ENCODE data around the gene HEATR5A. TPM values are rescaled to one million over a fixed set of nuclear protein-coding genes. Genes with fewer than 3 reads are reported as not detected.

HEATR5A gene
- total and polyA plus RNA-seq, 4 donors = 10.9 to 54.0 (median 28.9) TPM

DNA sequence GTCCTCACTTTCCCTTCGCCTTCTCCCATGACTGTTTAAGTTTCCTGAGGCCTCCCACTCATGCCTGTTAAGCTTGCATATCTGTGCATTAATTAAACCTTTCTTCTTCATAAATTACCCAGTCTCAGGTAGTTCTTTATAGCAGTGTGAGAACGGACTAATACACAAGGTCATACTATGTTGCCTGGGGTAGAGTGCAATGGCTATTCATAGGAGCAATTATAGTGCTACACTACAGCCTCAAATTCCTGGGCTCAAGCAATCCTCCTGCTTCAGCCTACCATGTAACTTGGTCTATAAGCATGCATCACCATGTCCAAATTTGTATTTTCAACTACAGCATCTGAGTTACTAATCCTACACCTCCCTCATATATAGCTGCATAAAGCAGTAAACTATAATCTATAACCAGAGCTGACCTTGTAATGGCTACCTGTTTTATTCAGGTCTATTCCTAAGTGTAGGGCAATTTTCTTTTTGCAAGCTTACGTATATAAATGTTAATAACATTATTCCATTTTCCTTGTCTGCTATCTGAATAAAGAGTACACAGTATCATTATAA is 18.9 kb downstream of the HEATR5A start:
- H3K36me3 ChIP-seq (ENCODE audit: control insufficient read depth in 4 of 4, insufficient read depth in 4 of 4, low read length in 4 of 4) = peaks cover 0 to 12% (median 10%) of the 10 kb centered on the region in 4 donors
- no peak overlapping the region for H3K4me3 ChIP-seq
- ATAC-seq (ENCODE audit: insufficient read depth, low FRiP score) (no peak), DNase-seq (no peak)
- peaks cover 0 to 5% (median 0%) of the 10 kb centered on the region in 5 donors for H3K4me1 ChIP-seq (ENCODE audit: control insufficient read depth in 5 of 5, insufficient read depth in 5 of 5, low read length in 5 of 5)
- no peak overlapping the region for H3K9ac ChIP-seq (ENCODE audit: insufficient read depth in 1 of 2, low read length in 2 of 2)
- H3K9me3 ChIP-seq (ENCODE audit: control insufficient read depth in 4 of 4, insufficient read depth in 3 of 4, low read length in 3 of 4) = no peaks in the 10 kb centered on the region
- TF ChIP-seq, protein P1, sequence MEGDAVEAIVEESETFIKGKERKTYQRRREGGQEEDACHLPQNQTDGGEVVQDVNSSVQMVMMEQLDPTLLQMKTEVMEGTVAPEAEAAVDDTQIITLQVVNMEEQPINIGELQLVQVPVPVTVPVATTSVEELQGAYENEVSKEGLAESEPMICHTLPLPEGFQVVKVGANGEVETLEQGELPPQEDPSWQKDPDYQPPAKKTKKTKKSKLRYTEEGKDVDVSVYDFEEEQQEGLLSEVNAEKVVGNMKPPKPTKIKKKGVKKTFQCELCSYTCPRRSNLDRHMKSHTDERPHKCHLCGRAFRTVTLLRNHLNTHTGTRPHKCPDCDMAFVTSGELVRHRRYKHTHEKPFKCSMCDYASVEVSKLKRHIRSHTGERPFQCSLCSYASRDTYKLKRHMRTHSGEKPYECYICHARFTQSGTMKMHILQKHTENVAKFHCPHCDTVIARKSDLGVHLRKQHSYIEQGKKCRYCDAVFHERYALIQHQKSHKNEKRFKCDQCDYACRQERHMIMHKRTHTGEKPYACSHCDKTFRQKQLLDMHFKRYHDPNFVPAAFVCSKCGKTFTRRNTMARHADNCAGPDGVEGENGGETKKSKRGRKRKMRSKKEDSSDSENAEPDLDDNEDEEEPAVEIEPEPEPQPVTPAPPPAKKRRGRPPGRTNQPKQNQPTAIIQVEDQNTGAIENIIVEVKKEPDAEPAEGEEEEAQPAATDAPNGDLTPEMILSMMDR (IDR thresholded peaks at IDR 0.05; ENCODE audit: control extremely low read depth, extremely low read depth) = no peak
- no peaks in the 10 kb centered on the region for H3K27me3 ChIP-seq (ENCODE audit: control insufficient read depth in 3 of 3, insufficient read depth in 3 of 3, low read length in 2 of 3)
- no peak overlapping the region for H3K27ac ChIP-seq (ENCODE audit: low read depth in 1 of 2, low read length in 1 of 2)
- 97 to 98% methylated on average over 3 of the region's 3 CpGs for WGBS, 2 donors

DNA sequence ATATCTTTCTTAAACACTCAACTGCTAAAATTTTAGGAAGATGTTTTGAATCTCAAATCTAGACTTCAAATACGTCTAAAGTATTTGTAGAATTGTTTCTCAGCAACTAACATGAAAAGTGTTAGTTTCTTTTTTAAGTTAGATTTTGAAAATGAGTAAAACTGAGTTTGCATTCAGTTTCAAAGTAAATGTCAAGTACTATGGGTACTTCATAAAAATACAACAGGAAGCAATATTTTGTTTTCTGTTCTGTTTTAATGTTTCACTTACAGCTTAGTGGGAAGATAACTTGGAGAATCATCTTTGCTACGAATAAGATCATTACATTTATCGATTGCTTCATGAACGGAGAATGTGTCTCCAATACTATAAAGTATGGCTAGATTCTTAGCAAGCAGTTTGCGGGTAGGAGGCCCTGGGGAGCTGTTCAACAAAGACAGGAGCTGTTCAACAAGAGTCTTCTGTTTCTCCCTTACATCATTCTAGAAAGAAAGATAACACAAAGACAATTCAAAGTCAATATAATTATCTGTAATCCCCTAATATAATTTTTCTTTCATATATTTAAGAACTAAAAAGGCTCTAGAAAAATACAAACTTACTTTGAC is 20.2 kb downstream of the HEATR5A start:
- Histone ChIP-seq H3K4me1 (ENCODE audit: control insufficient read depth in 5 of 5, insufficient read depth in 5 of 5, low read length in 5 of 5) (peaks cover 0 to 5% (median 0%) of the 10 kb centered on the region in 5 donors), H3K9me3 (ENCODE audit: control insufficient read depth in 4 of 4, insufficient read depth in 3 of 4, low read length in 3 of 4) (no peaks in the 10 kb centered on the region), H3K36me3 (ENCODE audit: control insufficient read depth in 4 of 4, insufficient read depth in 4 of 4, low read length in 4 of 4) (peaks cover 0 to 14% (median 12%) of the 10 kb centered on the region in 4 donors), H3K27ac (ENCODE audit: low read depth in 1 of 2, low read length in 1 of 2) (no peak overlapping the region), H3K9ac (ENCODE audit: insufficient read depth in 1 of 2, low read length in 2 of 2) (no peak overlapping the region), H3K27me3 (ENCODE audit: control insufficient read depth in 3 of 3, insufficient read depth in 3 of 3, low read length in 2 of 3) (no peaks in the 10 kb centered on the region), H3K4me3 (no peak overlapping the region)
- ATAC-seq (ENCODE audit: insufficient read depth, low FRiP score) (no peak), DNase-seq (no peak)
- TF ChIP-seq, protein P1 (IDR thresholded peaks at IDR 0.05; ENCODE audit: control extremely low read depth, extremely low read depth) = no peak
- WGBS, 2 donors = 90 to 95% methylated on average over 5 of the region's 5 CpGs

DNA sequence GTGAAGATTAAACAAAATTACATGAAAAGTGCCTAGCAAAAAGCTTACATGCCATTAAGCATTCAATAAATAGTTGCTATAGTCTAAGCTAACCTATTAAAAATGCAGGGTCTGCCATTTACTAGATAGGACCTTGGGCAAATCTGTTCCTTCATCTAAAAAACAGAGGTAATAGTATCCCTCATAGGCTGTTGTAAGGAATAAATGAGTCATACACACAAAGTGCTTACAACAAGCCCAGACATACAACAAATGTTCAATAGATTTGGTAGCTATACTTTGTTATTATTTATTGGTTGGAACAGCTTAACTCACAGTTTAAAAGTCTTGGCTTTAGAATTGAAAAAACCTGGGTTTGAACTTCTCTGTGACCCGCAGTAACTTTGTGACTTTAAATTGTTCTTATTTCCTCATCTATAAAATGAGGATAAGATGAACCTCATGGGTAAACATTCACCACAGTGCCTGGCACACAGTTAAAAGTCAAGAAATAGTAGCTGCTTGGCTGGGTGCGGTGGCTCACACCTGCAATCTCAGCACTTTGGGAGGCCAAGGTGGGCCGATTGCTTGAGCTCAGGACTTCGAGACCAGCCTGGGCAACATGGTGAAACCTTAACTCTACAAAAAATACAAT is 24.7 kb downstream of the HEATR5A start:
- TF ChIP-seq, protein P1 (IDR thresholded peaks at IDR 0.05; ENCODE audit: control extremely low read depth, extremely low read depth) = no peak
- Histone ChIP-seq H3K27me3 (ENCODE audit: control insufficient read depth in 3 of 3, insufficient read depth in 3 of 3, low read length in 2 of 3) (no peaks in the 10 kb centered on the region), H3K36me3 (ENCODE audit: control insufficient read depth in 4 of 4, insufficient read depth in 4 of 4, low read length in 4 of 4) (peaks cover 9 to 22% (median 12%) of the 10 kb centered on the region in 4 donors), H3K9ac (ENCODE audit: insufficient read depth in 1 of 2, low read length in 2 of 2) (no peak overlapping the region), H3K27ac (ENCODE audit: low read depth in 1 of 2, low read length in 1 of 2) (no peak overlapping the region), H3K4me3 (no peak overlapping the region), H3K9me3 (ENCODE audit: control insufficient read depth in 4 of 4, insufficient read depth in 3 of 4, low read length in 3 of 4) (no peaks in the 10 kb centered on the region), H3K4me1 (ENCODE audit: control insufficient read depth in 5 of 5, insufficient read depth in 5 of 5, low read length in 5 of 5) (no peaks in the 10 kb centered on the region)
- WGBS, 2 donors = 96 to 97% methylated on average over 4 of the region's 4 CpGs
- DNase-seq (no peak), ATAC-seq (ENCODE audit: insufficient read depth, low FRiP score) (no peak)
